GM21515 (cell line): ENCODE results near the gene EIPR1.

Experiments used
- ATAC-seq: cut with Tn5 transposase; IDR thresholded peaks from one replicate; pipeline ENCODE4 v1.9.1; 2021; ENCODE audit not compliant: unreplicated experiment

Gene EIPR1

DNA sequence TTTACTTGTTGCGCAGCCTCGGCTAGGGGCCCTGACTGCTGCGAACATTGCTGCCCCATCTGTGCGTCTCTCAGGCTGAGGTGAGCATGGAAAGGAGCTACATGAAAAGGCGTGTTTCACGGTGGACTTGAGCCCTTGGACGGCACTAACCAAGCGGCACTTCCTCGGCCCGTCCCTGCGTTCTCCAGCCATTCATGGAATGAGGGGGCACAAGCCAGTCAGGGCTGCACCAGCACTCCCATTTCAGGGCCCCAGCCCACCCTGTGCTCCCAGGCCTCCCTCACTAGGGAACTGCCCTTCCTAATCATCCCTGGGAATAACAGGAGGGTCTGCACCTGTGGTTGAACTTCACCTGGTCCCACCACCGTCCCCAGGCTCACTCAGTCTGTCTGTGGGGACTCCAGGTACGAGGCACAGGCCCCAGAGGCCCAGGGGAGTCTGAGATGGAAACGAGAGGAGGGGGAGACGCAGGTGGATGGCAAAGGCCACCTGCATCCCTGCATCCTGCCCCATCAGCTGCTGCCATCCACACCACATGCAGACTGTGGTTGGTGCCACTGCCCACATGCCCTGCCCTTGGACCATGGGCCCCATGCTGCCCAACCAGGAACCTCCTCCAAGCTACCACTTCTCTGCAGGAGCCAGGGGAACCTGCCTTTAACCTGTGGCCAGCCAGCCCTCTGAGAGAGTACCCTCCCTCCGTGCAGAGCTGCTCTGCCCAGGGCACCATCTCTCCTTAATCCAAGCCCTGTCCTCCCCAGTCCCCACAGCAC lies 99.7 kb downstream of the EIPR1 start:
- ATAC-seq, result no peak

DNA sequence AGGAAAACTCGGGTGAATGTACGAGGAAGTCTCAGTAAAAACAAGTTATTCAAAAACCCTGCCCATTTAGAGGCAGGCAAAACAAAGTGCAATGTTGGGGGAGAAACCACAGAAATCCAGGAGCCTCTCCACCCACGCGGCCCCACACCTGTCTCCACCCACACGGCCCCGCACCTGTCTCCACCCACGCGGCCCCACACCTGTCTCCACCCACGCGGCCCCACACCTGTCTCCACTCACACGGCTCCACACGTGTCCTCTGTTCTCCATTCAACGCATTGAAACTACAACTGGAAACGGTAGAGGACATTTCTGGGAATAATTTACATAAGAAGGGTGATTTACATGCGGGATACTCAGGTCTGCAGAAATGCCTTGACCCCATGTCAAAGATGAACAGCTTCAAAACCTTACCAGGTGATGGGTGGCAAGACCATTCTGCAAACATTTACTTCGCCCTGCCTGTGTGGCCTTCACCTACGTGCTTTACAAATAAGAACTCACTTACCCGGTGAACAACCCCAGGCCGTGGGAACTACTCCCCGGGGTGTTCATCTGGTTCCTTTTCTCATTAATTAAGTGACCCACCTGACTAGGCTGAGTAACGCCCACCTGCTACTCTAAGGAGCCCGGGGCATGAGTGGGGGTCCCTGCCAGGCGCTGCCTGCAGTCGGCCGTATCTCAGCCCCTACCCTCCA lies 100.4 kb downstream of the EIPR1 start:
- no peak for ATAC-seq

DNA sequence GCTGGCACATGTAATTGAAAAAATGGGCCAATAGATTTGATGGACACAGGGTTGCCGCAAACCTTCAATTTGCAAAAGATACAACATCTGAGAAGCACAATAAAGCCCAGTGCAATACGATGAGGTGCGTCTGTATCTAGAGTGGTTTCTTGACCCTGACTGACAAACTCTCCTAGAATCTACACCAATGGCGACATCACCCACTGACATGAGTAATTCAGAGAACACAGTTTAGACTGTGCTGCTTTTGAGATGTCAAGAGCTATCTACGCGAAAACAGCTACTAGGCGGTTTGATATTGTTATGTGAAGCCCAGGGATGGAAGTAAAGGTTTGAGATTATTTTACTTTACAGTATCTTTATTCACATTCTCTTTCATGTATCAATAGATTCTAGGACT lies 104.9 kb downstream of the EIPR1 start:
- no peak for ATAC-seq

DNA sequence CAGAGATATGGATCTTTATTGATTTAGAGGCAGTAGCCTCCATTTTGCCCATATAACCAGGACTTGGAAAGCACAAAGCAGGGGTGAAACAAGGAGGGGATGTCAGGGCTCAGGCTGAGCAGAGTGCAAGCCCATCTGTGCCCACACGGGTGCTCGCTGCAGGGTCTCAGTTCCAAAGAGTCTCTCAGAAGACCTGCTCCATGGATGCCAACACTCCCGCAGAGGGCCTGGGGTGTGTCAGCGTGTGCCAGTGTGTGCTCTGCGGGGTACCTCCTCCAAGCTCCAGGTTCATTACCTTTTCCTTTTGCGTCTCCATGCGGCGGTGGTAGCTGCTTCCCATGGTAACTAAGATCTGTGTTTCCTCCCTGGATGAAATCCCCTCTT lies 107.5 kb downstream of the EIPR1 start:
- no peak for ATAC-seq

DNA sequence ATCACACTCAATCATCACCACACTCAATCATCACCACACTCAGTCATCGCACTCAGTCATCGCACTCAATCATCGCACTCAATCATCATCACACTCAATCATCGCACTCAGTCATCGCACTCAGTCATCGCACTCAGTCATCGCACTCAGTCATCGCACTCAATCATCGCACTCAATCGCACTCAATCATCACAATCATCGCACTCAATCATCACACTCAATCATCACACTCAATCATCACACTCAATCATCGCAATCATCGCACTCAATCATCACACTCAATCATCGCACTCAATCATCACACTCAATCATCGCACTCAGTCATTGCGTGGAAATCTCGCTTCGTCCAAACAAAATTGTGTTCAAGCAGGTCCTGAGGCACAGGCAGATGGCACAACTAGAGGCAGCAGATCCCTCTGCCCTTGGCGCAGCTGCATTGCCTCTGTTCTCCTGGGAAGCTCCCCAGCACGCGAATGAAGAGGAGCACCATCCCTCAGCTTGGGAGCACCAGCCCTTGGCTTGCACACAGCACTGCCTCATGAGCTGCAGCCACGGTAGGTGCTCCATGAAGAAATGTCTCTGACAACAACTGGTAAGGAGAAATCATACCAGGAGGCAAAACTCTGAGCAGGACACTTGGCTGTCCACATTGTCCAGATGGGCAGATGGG lies 108.1 kb downstream of the EIPR1 start:
- ATAC-seq, result no peak

DNA sequence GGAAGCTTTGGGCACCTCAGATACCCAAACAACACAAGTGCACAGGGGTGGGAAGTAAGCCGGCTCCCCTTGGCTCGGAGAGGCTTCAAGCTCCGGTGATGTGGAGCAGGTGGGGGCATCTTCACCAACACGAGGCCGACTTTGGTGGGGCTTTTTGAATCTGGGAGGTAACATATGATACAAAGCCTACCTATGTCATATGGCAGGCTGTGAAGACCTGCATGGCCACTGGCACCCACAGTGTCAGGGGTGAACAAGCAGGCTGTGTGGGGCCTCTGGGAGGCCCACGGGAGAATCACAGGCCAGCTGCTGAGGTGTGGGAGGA lies 109.0 kb downstream of the EIPR1 start:
- no peak for ATAC-seq

DNA sequence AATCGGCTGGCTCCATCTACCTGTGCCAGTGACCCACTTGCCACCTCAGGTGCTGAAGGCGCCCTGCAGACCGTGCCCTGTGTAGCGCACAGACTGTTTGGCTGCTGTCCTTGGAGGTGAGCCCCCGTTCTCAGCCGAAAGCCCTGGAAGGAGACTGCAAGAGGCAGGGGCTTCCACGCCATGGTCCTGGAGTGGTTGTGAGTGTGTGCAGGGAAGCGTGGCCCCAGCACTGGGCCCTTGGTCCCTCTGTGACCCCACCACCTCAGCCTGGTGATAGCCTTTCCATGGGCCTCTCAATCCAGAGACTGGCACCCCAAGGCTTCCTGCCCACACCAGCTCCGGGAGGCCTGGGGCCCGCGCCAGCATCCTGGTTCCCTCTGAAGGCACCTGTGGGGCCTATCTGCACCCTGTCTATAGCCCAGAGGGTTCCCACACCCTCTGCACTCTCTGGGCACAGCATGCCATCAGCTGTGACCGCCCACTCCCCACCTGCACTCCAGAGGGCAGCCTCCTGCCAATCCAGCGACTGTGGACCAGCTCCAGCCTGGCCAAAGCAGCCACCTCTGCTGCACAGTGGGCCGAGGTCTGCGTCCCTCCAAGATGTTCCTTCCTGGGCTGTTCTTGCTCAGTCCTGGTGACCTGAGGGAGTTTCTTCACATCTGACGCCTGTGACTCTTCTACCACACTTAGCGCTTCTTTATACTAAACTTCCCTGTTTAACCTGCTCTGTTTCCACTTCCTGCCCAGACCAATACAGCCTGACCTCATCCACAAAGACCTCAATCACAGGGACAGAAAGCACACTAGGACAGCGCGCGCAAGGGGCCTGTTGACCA lies 109.5 kb downstream of the EIPR1 start:
- no peak for ATAC-seq

DNA sequence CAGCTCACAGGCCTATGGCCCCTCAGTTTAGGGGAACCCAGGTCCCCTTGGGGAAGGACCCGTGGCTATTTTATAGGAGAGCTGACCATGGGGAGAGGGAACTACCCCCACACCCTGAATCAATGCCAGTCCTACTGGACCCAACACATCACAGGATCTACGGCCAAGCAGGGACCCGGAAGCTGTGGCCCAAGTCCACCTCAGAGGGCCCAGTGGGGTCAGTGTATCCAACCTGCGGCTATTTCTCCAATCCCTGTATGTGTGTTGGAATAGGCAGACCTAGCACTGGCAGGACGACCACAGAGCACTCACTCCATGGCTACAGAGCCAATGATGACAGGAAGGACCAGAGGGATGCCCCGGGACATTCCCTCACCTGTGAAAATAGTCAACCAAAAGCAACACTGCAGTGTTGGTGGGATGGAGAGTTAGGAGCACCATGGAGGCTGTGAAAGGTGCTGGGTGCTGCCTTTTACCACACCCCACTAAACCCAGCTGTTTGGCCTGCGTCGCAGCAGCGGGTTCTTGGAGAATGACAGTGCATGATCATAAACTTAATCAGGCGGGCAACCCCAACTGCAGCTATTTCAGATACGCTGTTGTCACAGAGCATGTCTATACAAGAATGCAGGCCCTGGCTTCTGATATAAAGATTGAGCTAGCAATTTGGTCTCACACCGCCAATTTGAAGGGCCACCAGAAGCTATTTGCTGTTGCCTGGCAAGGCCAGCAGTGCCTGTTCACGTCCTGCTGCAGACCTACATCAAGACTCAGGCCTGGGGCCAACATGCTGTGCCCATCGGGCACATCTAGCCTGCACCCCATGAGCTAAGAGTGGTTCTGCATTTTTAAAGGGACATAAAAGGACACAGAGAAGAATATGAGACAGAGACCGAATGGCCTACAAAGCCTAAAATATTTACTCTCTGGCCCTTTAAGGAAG lies 110.4 kb downstream of the EIPR1 start:
- ATAC-seq, result no peak

DNA sequence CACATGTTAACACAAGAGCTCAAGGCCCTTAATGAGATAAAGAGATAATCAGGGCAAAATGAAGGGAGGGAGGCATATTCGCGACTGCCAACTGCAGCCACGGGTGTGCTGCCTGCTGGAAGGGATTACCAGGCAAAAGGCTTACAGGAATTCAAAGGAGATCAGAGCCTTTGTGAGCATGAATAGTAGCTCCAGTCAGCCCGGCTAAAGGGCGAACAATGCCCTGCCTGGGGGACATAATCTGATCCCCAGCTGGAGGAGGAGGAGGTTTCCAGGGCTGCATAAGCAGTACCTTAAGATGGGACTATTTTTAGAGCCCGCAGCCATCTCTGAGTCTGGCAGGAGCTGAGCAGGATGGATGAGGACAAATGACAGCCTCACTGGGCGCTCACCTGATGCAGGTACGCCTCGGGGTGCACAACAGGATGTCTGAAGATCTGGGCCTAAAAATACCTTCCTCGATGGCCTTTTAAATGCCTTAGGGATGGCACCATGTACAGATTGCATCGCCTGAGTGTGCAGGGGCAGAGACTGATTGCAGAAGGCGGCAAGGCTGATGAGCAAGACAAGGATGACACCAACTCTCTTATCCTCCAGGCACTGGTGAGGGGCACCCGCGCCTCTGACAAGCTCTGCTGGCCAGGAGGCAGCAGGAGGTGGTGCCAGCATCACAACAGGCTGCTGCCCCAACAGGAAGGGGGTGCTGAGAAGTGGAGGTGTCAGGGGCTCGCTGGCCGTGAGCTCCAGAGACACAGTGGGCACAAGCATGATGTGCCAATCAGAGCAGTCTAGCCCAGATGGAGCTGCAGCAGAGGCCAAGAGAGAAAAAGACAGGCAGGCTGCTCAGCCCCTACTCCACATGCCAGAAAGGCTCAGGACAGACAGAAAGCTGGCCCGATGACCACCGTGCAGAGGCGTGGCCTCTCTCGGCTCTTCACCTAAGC lies 111.4 kb downstream of the EIPR1 start:
- no peak for ATAC-seq

DNA sequence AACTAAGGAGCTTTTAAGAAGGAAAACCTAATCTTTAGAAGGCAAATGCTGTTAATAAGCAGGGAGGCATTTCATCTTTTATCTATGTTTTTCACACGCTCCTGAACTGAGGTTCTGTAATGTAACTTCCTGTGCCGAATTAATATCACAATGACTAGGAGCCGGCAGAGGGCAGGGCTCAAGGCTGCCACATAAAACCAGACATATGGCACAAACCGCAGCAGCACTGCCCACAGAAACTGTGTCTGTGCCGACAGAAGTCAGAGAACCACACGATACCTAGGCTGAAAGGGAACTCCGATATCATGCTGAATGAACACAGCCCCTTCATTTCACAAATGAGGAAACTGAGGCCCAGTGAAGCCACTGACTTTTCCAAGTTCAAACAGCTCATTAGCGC lies 112.1 kb downstream of the EIPR1 start:
- ATAC-seq, result no peak

DNA sequence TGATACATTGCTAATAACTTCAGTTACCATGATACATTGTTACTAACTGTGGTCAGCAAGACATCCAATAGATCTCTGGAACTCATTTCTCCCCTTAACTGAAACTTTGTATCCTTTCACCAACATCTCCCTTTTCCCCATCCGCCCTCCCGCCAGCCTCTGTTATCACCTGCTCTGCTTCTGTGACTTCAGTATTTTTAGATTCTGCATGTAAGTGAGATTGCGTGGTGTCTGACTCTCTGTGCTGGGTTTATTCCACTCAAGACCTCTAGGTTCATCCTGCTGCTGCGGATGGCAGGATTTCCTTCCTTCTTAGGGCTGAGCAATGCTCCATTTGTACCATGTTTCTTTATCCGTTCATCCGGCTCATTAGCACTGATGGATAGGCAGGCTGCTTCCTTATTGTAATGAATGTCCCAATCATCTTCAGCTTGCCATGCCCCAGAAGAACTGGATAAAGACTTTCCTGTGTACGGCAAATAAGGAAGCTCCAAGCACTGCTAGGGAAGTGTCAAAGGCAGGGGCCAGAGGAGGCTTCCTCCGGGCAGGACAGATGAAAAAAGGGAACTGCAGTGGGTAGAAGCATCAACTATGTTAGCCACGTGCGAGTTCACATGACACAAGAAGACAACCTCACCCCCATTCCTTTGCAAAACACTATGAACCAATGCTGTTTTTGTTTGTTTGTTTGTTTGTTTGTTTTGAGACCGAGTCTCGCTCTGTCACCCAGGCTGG lies 113.4 kb downstream of the EIPR1 start:
- no peak for ATAC-seq

DNA sequence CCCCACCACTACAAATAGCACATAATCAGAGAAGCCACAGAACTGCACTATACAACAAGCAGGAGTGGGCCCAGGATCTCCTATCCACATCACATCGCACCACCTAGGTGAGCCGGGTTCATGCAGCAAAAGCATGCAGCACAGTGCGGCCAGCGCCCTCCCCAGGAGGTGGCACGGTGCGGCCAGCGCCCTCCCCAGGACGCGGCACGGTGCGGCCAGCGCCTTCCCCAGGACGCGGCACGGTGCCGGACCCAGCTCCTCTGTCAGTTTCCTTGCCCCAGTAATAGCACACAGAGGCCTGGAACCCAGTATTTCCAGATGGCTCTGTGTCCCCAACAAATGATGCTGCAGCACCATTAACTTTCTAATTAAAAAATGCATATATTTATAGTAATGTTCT lies 114.1 kb downstream of the EIPR1 start:
- no peak for ATAC-seq

DNA sequence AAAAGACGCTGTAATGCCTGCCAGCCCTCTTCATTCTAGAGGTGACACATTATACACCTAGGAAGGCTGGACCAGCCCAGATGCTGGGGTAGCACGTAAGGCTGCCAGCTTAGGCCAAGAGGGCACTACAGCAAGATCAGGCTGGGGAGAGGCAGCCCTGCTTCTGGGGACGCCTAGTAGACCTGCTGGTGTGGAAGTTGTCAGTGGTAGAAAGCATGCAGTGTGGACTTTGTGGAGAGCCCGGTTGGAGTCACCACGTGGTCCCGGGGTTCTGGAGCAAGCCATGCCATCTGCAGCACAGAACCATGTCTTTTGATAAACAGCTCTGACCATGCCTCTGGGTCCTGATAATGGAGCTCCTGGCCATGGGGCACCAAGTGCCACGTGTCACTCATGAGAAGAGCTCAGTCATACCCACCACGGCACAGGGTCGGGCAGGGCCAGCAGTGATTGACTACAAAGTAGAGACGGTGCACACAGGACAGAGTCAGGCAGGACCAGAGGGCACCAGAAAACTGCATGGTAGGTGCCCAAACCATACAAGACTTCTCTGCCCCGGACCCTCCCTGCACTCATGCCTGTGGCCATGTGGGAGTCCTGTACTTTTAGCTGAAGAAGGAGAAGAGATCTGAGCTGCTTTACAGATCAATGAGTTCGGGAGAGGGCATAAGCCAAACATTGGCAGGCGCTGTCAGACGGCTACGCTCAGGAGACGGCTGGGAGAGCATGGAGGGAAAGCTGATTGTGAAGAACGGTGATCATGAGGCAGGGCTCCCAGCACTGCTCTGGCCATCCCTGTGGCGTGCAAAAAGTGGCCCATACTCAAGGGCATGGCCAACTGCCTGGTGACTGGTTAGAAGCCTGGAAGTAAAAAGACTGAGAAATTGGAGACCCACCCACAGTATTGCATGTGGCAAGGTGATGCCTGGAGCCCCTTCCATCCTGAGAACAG lies 114.9 kb downstream of the EIPR1 start:
- no peak for ATAC-seq

DNA sequence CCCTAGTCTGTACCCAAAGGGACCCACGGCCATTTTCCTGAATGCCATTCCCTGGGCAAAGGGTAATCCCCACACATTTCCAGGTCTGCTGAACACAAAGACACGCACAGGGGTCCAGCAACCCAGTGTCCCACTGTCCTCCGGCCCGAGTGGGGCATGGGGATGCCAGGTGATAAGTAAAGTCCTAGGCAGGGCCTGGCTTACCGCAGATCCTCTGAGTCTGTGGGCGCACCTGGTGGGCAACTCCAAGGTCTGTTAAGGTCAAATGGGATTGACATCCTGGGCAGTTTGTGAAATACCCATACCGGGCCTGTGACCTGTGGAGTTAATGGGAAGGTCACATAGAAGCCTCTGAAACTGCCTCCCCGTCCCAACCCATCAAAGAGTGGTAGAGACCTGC lies 116.1 kb downstream of the EIPR1 start:
- no peak for ATAC-seq

DNA sequence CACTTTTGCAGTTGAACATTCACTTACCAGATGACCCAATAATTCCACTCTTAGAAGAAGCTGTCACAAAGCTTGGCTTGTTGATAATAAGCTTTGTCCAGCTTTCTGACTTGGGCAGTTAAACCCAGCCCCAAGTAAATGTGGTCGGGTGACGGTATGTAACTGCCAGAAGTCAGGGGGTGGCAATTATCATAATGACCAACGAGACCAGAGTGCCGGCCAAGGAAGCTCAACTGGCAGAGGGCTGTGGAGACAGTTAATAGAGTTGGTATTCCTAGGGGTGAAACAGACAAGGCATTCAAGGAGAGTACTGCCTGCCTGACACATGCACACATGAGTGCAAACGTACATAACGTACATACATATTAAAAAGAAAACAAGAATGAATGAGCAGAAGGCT lies 116.7 kb downstream of the EIPR1 start:
- no peak for ATAC-seq

DNA sequence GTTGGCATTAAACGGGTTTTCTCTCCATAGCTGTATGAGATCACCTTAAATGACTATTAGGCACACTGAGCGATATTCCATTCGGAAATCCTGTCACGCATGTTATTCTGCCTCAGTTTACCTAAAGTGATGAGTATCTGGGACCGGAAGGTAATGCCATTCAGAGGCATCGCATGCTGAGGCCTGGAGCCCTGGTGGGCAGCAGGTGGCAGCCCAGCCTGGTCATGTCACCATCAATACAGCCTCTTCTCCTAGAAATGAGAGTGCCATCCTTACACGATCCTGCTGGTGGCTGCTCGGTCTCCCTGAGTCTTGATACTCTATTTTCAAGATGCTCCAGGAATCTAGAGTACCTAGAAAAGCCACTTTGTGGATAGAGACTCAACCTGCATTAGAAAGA lies 119.8 kb downstream of the EIPR1 start:
- no peak for ATAC-seq

DNA sequence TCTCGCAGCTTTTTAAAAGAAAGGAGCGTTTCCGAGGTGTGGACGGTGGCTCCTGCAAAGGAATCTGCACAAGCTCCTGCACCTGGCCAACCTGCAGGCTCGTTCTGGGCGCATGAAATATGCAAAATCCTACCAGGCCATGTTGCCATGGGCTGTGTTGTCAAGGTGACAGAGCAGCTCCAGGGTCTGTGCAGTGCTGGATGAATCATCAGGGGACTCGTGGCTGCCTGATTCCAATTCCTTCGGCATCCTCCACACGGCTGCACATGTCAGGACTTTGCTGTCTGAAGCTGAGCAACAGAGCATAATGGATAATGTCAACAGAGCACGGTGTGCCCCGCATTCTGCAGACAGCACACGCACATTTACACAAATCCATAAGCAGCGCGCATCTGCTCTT lies 120.5 kb downstream of the EIPR1 start:
- ATAC-seq, result no peak

DNA sequence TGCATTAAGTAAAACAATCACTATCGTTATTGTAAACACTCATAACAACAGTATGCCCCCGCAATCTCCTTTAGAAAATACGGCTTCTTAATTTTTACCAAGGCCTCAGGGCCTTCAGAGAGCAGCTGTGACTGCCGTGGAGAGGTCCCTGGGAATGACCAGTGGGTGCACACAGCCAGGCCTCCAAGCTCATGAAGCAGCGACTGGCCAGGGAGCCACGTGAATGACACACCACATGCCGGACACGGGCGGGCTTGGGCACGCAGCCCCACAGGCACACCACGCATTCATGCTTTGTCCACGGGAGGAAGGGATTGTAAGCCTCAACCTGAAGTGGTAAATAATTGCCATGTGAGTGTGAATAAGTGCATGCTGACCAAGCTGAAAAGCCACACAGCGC lies 121.0 kb downstream of the EIPR1 start:
- ATAC-seq, result no peak
